GM23338 (cell line): ENCODE data around the gene NLRC5. TPM values are rescaled to one million over a fixed set of nuclear protein-coding genes. Genes with fewer than 3 reads are reported as not detected.

Experiments used
- ATAC-seq: fragments of 200-7000 bp; cut with Tn5 transposase; 3 replicates; pipeline ENCODE4 v1.9.1; 2020
- DNase-seq: peaks from one replicate; pipeline ENCODE4 v3.0.0-alpha.2; 2015; ENCODE audit warnings: low spot score
- H2AFZ ChIP-seq: fragments of 200-600 bp; sonication (generic); 2 replicates; pipeline ENCODE4 v1.8.0; 2016; ENCODE audit warnings: antibody characterized with exemption, mild to moderate bottlenecking, moderate library complexity
- H3F3A ChIP-seq: fragments of 200-600 bp; sonication (generic); replicated peaks from 2 replicates; pipeline ENCODE4 v1.8.0; 2017; ENCODE audit warnings: antibody characterized with exemption, mixed run types, low read depth
- H3K27ac ChIP-seq: fragments of 200-600 bp; sonication (generic); 2 replicates; pipeline ENCODE4 v1.6.1; 2016; ENCODE audit warnings: low read depth
- H3K27me3 ChIP-seq: fragments of 200-600 bp; sonication (generic); 2 replicates; pipeline ENCODE4 v1.8.0; 2016; ENCODE audit warnings: mild to moderate bottlenecking, mixed run types, moderate library complexity; ENCODE audit not compliant: insufficient read depth
- H3K36me3 ChIP-seq: fragments of 200-600 bp; sonication (generic); 2 replicates; pipeline ENCODE4 v1.8.0; 2016; ENCODE audit warnings: mild to moderate bottlenecking; ENCODE audit not compliant: insufficient read depth
- H3K4me1 ChIP-seq: fragments of 200-600 bp; sonication (generic); 2 replicates; pipeline ENCODE4 v1.8.0; 2016; ENCODE audit warnings: mild to moderate bottlenecking, moderate library complexity; ENCODE audit not compliant: insufficient read depth
- H3K4me2 ChIP-seq: fragments of 200-600 bp; sonication (generic); 2 replicates; pipeline ENCODE4 v1.7.1; 2017; ENCODE audit warnings: mixed run types
- H3K4me3 ChIP-seq: fragments of 200-600 bp; sonication (generic); 2 replicates; pipeline ENCODE4 v1.6.1; 2016; ENCODE audit warnings: mixed run types
- H3K79me2 ChIP-seq: fragments of 200-600 bp; sonication (generic); replicated peaks from 2 replicates; pipeline ENCODE4 v1.8.0; 2017; ENCODE audit warnings: mild to moderate bottlenecking; ENCODE audit not compliant: insufficient read depth
- H3K9me2 ChIP-seq: fragments of 200-600 bp; sonication (generic); 2 replicates; pipeline ENCODE4 v1.8.0; 2017; ENCODE audit not compliant: insufficient read depth
- H4K20me1 ChIP-seq: fragments of 200-600 bp; sonication (generic); replicated peaks from 2 replicates; pipeline ENCODE4 v1.8.0; 2017; ENCODE audit warnings: mild to moderate bottlenecking; ENCODE audit not compliant: insufficient read depth
- H3K27ac Mint-ChIP-seq: 2 replicates; pipeline ENCODE4 v1.8.0; 2020; ENCODE audit warnings: inconsistent platforms, mild to moderate bottlenecking, moderate library complexity, mixed read lengths
- H3K27me3 Mint-ChIP-seq: 3 replicates; pipeline ENCODE4 v1.8.0; 2022; ENCODE audit warnings: low read depth, mild to moderate bottlenecking, moderate library complexity, mixed read lengths, inconsistent platforms; ENCODE audit not compliant: insufficient read depth, poor library complexity
- H3K36me3 Mint-ChIP-seq: 3 replicates; pipeline ENCODE4 v1.8.0; 2021; ENCODE audit warnings: low read depth, mild to moderate bottlenecking, inconsistent platforms, moderate library complexity, mixed read lengths
- H3K4me1 Mint-ChIP-seq: 3 replicates; pipeline ENCODE4 v1.8.0; 2020; ENCODE audit warnings: mild to moderate bottlenecking, inconsistent platforms, mixed read lengths
- H3K4me3 Mint-ChIP-seq: 3 replicates; pipeline ENCODE4 v1.8.0; 2021; ENCODE audit warnings: moderate library complexity, mild to moderate bottlenecking, inconsistent platforms, mixed read lengths
- H3K9me3 Mint-ChIP-seq: 3 replicates; pipeline ENCODE4 v1.8.0; 2020; ENCODE audit warnings: moderate library complexity, mild to moderate bottlenecking, inconsistent platforms, mixed read lengths
- CREB1 ChIP-seq: fragments of 250-450 bp; sonication (Bioruptor Pico); IDR thresholded peaks from 2 replicates; pipeline ENCODE4 v1.5.0; 2020; ENCODE audit warnings: low read depth, mild to moderate bottlenecking, moderate library complexity
- EZH2 ChIP-seq: fragments of 200-600 bp; sonication (generic); IDR thresholded peaks from one replicate; pipeline ENCODE4 v1.8.0; 2017; ENCODE audit warnings: antibody characterized with exemption, mild to moderate bottlenecking, low read depth; ENCODE audit not compliant: unreplicated experiment
- JUNB ChIP-seq: IDR thresholded peaks from one replicate; pipeline ENCODE4 v1.6.1; 2016; ENCODE audit warnings: antibody characterized with exemption; ENCODE audit not compliant: unreplicated experiment
- NANOG ChIP-seq: IDR thresholded peaks from 2 replicates; pipeline ENCODE4 v1.6.1; 2016; ENCODE audit warnings: antibody characterized with exemption, borderline replicate concordance
- ZNF331 ChIP-seq: fragments of 250-450 bp; sonication (Bioruptor Pico); IDR thresholded peaks from 2 replicates; pipeline ENCODE4 v1.5.0; 2020; ENCODE audit warnings: low read depth, mild to moderate bottlenecking, moderate library complexity
- polyA plus RNA-seq: library from polyadenylated mRNA; unstranded; fragments of >200 nt; fragmentation: Nextera tagmentation; extraction: Ambion mirVana; gene quantifications from 2 replicates; pipeline ENCODE4 v1.2.1, GENCODE V29; 2016
- total RNA-seq: library from RNA; depleted of rRNA; stranded (reverse); fragments of >200 nt; shearing (Covaris generic); gene quantifications from 2 replicates; pipeline ENCODE4 v1.2.3, GENCODE V29; 2014
- TF ChIP-seq, protein P1 (sequence below): IDR thresholded peaks from one replicate; pipeline ENCODE4 v1.6.1; 2018; ENCODE audit warnings: antibody characterized with exemption; ENCODE audit not compliant: unreplicated experiment
- TF ChIP-seq, protein P2 (sequence below), 2 experiments: fragments of 200-600 bp in 1 of 2; sonication (generic) in 1 of 2; conservative IDR thresholded peaks; 2 replicates each; pipeline versions ENCODE4 v1.5.1 to v1.6.1; 2016 to 2017; ENCODE audit warnings: antibody characterized with exemption in 2 of 2, low read depth in 2 of 2, mild to moderate bottlenecking in 2 of 2, moderate library complexity in 1 of 2

Gene NLRC5
- total and polyA plus RNA-seq, 2 experiments from 2014 or later = 2.3 to 3.9 TPM

DNA sequence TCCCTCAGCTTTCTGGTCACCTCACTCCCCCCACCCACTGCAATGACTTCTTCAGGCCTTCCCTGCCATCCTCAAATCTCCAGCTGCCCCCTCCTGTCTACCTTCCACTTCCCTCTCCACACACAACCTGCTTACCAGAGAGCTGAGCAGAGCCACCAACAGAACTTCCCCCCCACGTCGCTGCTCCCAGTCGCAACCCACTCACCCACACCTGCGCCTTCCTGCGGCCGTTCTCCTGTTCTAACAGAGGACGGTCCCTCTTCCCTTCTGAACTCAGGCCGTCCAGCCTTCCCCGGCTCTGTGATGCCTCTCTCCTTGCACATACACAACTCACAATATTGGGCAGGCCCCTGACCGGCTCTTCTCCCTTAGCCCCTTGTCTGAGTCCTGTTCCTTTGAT, 13.6 kb upstream of the NLRC5 start:
- H3K4me1 ChIP-seq = no peaks in the 10 kb centered on the region
- H3K9me2 ChIP-seq = no peaks in the 10 kb centered on the region
- Mint-ChIP-seq H3K27ac (no peak overlapping the region; the same call in 1 of the 2 replicates), H3K9me3 (0 out of 3 replicates have a peak, but pooled peaks cover 2% of the 10 kb centered on the region), H3K27me3 (peaks cover 13% of the 10 kb centered on the region), H3K4me1 (no peaks in the 10 kb centered on the region), H3K36me3 (no peaks in the 10 kb centered on the region), H3K4me3 (no peak overlapping the region)
- no peak for DNase-seq
- no peak overlapping the region for H3K27ac ChIP-seq
- H2AFZ ChIP-seq = no peak overlapping the region
- no peaks in the 10 kb centered on the region for H3K79me2 ChIP-seq
- H4K20me1 ChIP-seq = no peaks in the 10 kb centered on the region
- TF ChIP-seq CREB1 = no peak
- TF ChIP-seq, protein P1, sequence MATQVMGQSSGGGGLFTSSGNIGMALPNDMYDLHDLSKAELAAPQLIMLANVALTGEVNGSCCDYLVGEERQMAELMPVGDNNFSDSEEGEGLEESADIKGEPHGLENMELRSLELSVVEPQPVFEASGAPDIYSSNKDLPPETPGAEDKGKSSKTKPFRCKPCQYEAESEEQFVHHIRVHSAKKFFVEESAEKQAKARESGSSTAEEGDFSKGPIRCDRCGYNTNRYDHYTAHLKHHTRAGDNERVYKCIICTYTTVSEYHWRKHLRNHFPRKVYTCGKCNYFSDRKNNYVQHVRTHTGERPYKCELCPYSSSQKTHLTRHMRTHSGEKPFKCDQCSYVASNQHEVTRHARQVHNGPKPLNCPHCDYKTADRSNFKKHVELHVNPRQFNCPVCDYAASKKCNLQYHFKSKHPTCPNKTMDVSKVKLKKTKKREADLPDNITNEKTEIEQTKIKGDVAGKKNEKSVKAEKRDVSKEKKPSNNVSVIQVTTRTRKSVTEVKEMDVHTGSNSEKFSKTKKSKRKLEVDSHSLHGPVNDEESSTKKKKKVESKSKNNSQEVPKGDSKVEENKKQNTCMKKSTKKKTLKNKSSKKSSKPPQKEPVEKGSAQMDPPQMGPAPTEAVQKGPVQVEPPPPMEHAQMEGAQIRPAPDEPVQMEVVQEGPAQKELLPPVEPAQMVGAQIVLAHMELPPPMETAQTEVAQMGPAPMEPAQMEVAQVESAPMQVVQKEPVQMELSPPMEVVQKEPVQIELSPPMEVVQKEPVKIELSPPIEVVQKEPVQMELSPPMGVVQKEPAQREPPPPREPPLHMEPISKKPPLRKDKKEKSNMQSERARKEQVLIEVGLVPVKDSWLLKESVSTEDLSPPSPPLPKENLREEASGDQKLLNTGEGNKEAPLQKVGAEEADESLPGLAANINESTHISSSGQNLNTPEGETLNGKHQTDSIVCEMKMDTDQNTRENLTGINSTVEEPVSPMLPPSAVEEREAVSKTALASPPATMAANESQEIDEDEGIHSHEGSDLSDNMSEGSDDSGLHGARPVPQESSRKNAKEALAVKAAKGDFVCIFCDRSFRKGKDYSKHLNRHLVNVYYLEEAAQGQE = no peak
- TF ChIP-seq, protein P2, sequence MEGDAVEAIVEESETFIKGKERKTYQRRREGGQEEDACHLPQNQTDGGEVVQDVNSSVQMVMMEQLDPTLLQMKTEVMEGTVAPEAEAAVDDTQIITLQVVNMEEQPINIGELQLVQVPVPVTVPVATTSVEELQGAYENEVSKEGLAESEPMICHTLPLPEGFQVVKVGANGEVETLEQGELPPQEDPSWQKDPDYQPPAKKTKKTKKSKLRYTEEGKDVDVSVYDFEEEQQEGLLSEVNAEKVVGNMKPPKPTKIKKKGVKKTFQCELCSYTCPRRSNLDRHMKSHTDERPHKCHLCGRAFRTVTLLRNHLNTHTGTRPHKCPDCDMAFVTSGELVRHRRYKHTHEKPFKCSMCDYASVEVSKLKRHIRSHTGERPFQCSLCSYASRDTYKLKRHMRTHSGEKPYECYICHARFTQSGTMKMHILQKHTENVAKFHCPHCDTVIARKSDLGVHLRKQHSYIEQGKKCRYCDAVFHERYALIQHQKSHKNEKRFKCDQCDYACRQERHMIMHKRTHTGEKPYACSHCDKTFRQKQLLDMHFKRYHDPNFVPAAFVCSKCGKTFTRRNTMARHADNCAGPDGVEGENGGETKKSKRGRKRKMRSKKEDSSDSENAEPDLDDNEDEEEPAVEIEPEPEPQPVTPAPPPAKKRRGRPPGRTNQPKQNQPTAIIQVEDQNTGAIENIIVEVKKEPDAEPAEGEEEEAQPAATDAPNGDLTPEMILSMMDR (conservative IDR thresholded peaks at IDR 0.05; ENCODE audit: low read depth in 2 of 2) = no peak
- ATAC-seq = no peak
- no peaks in the 10 kb centered on the region for H3F3A ChIP-seq
- no peak overlapping the region for H3K4me3 ChIP-seq
- H3K27me3 ChIP-seq = no peaks in the 10 kb centered on the region
- no peaks in the 10 kb centered on the region for H3K36me3 ChIP-seq
- no peak overlapping the region for H3K4me2 ChIP-seq

DNA sequence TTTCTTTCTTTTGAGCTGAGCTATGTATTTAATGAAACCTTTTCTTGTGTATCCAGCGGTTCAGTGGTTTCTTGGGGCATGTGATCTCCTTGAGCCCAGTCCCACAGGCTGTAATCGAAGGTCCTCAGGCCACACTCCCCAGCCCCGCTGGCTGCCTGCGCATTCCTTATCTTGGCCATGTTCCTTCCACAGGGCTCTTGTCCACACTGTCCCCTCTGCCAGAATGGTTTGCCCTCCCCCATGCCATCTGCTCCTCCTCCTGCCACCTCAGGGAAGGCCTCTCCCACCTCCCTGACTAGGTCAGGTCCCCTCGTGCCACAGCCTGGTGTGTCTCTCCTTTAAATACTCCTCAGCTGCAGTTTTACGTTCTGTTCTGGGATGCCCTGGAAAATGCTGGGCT, 12.1 kb upstream of the NLRC5 start:
- Histone ChIP-seq H4K20me1 (no peaks in the 10 kb centered on the region), H3K79me2 (no peaks in the 10 kb centered on the region), H3K36me3 (no peaks in the 10 kb centered on the region), H3F3A (no peaks in the 10 kb centered on the region), H3K4me2 (no peak overlapping the region), H3K4me3 (no peak overlapping the region), H3K27ac (no peak overlapping the region), H3K4me1 (no peaks in the 10 kb centered on the region), H3K27me3 (no peaks in the 10 kb centered on the region), H3K9me2 (no peaks in the 10 kb centered on the region), H2AFZ (no peak overlapping the region)
- H3K9me3 Mint-ChIP-seq = peaks cover 2% of the 10 kb centered on the region; the same call in 1 of the 3 replicates
- no peak overlapping the region for H3K4me3 Mint-ChIP-seq
- no peak overlapping the region for H3K27ac Mint-ChIP-seq
- no peak for DNase-seq
- ATAC-seq = no peak
- peaks cover 6% of the 10 kb centered on the region for H3K27me3 Mint-ChIP-seq
- H3K36me3 Mint-ChIP-seq = no peaks in the 10 kb centered on the region
- H3K4me1 Mint-ChIP-seq = no peaks in the 10 kb centered on the region; the same call in 2 of the 3 replicates
- TF ChIP-seq, protein P2 (conservative IDR thresholded peaks at IDR 0.05; ENCODE audit: low read depth in 2 of 2) = no peak
- TF ChIP-seq JUNB (no peak), ZNF331 (CRISPR knock-in tag) (no peak), NANOG (no peak), EZH2 (no peak)
